Transverse colon (tissue), 4 donors: Measurements from ENCODE around the gene SCMH1. TPM values are rescaled to one million over a fixed set of nuclear protein-coding genes. Genes with fewer than 3 reads are reported as not detected.
"Not testable (repeated sequence)": the region's sequence is repeated elsewhere in the genome, so short reads cannot be mapped to it uniquely, and the experiment has no call there.

Experiments used
- DNase-seq: peaks from one replicate; pipeline ENCODE4 v3.0.0-alpha.2; 2019
- H3K27ac ChIP-seq, 4 donors: fragments of 200-600 bp; sonication (generic); 2 replicates each; pipeline ENCODE4 v1.5.1; 2016 to 2018; ENCODE audit warnings: inconsistent platforms in 4 of 4
- H3K27me3 ChIP-seq: fragments of 200-600 bp; sonication (generic); 2 replicates; pipeline ENCODE4 v1.5.1; 2017; ENCODE audit warnings: inconsistent platforms
- H3K36me3 ChIP-seq, 4 donors: fragments of 200-600 bp; sonication (generic); 2 replicates each; pipeline ENCODE4 v1.5.1; 2017 to 2019; ENCODE audit warnings: inconsistent platforms in 4 of 4
- H3K4me1 ChIP-seq, 4 donors: fragments of 200-600 bp; sonication (generic); 2 replicates each; pipeline ENCODE4 v1.5.1; 2017 to 2020; ENCODE audit warnings: inconsistent platforms in 4 of 4
- H3K4me3 ChIP-seq, 4 donors: fragments of 200-600 bp; sonication (generic); 1 replicate in 1 of 4; 2 replicates in 3 of 4; pipeline versions ENCODE4 v1.5.1 to v1.6.1; 2017 to 2019; ENCODE audit warnings: inconsistent platforms in 4 of 4
- H3K9me3 ChIP-seq, 2 donors: fragments of 200-600 bp; sonication (generic); 2 replicates each; pipeline ENCODE4 v1.5.1; 2017 to 2019; ENCODE audit warnings: inconsistent platforms in 2 of 2
- EP300 ChIP-seq: sonication (generic); formaldehyde crosslinking; IDR thresholded peaks from one replicate; pipeline ENCODE4 v1.6.1; 2017; ENCODE audit warnings: antibody characterized with exemption, low read depth
- POLR2A ChIP-seq: fragments of 450-650 bp; IDR thresholded peaks from one replicate; pipeline ENCODE4 v1.6.1; 2016; ENCODE audit warnings: antibody characterized with exemption, mild to moderate bottlenecking, moderate library complexity
- POLR2AphosphoS5 ChIP-seq, 3 donors: sonication (generic); formaldehyde crosslinking; IDR thresholded peaks; one replicate each; pipeline ENCODE4 v1.6.1; 2016; ENCODE audit warnings: antibody characterized with exemption in 3 of 3
- WGBS, 2 donors: methylation state at CpG; one replicate each; pipeline ENCODE4 v1.1.5; 2018; ENCODE audit warnings: low coverage in 1 of 2; 5-methylcytosine and 5-hydroxymethylcytosine counted together
- in situ Hi-C, 4 donors: fragments of 200-750 bp; cut with MboI; loops; one replicate each; pipeline versions ENCODE4 v1.15.0 to v1.15.1; 2017; ENCODE audit warnings: low sequenced_read_pairs in 3 of 4, low pct_ligation_motif_present in 1 of 4, low pct_unique_long_range_greater_than_20kb in 1 of 4
- intact Hi-C: fragments of 100-400 bp; cut with DNase I; formaldehyde crosslinking; loops from one replicate; pipeline ENCODE4 v1.15.1; 2023; ENCODE audit warnings: low total_unique reads
- total RNA-seq, 4 donors: library from RNA; depleted of rRNA; stranded (reverse); fragments of >200 nt; gene quantifications; one replicate each; pipeline ENCODE4 v1.1.0, GENCODE V29; 2016
- TF ChIP-seq, protein P1 (sequence below), 5 experiments: fragments of 200-600 bp in 3 of 5; fragments of 450-650 bp in 2 of 5; sonication (generic) in 3 of 5; IDR thresholded peaks; 1 replicate in 2 of 5; 2 replicates in 3 of 5; pipeline ENCODE4 v1.5.1; 2016 to 2017; ENCODE audit warnings: antibody characterized with exemption in 5 of 5, inconsistent platforms in 3 of 5, mild to moderate bottlenecking in 2 of 5, moderate library complexity in 1 of 5

The SCMH1 gene
- total RNA-seq, 4 donors from 2014 or later: 24.5 to 66.8 (median 49.1) TPM

- H3K27me3 ChIP-seq: no peaks in the 10 kb centered on the region
- TF ChIP-seq POLR2A: no peak
- TF ChIP-seq EP300: no peak
- TF ChIP-seq, protein P1, sequence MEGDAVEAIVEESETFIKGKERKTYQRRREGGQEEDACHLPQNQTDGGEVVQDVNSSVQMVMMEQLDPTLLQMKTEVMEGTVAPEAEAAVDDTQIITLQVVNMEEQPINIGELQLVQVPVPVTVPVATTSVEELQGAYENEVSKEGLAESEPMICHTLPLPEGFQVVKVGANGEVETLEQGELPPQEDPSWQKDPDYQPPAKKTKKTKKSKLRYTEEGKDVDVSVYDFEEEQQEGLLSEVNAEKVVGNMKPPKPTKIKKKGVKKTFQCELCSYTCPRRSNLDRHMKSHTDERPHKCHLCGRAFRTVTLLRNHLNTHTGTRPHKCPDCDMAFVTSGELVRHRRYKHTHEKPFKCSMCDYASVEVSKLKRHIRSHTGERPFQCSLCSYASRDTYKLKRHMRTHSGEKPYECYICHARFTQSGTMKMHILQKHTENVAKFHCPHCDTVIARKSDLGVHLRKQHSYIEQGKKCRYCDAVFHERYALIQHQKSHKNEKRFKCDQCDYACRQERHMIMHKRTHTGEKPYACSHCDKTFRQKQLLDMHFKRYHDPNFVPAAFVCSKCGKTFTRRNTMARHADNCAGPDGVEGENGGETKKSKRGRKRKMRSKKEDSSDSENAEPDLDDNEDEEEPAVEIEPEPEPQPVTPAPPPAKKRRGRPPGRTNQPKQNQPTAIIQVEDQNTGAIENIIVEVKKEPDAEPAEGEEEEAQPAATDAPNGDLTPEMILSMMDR (IDR thresholded peaks at IDR 0.05): no peak
- TF ChIP-seq POLR2AphosphoS5 (IDR thresholded peaks at IDR 0.05): no peak
- no peak for DNase-seq
- no peak overlapping the region for H3K4me3 ChIP-seq
- WGBS, 2 donors: 85 to 100% methylated on average over 1 of the region's 1 CpG
- peaks cover 0 to 5% (median 1%) of the 10 kb centered on the region in 4 donors for H3K4me1 ChIP-seq
- H3K36me3 ChIP-seq: no peaks in the 10 kb centered on the region
- no peaks in the 10 kb centered on the region for H3K9me3 ChIP-seq
- in situ Hi-C loops (no loop called here), intact Hi-C loops (no loop called here)
- H3K27ac ChIP-seq: no peak overlapping the region
Measured at GRCh38 chr1:41213341-41213740, 28.8 kb downstream of the SCMH1 start.

DNA sequence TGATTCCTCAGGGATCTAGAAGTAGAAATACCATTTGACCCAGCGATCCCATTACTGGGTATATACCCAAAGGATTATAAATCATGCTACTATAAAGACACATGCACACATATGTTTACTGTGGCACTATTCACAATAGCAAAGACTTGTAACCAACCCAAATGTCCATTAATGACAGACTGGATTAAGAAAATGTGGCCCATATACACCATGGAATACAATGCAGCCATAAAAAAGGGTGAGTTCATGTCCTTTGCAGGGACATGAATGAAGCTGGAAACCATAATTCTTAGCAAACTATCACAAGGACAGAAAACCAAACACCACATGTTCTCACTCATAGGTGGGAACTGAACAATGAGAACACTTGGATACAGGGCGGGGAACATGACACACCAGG lies 30.5 kb downstream of the SCMH1 start:
- DNase-seq, H3K27ac ChIP-seq, in situ Hi-C loops, H3K4me3 ChIP-seq, intact Hi-C loops, H3K4me1 ChIP-seq, H3K9me3 ChIP-seq, H3K36me3 ChIP-seq, H3K27me3 ChIP-seq: not testable (repeated sequence)
- 94 to 98% methylated on average over 2 of the region's 2 CpGs for WGBS, 2 donors

DNA sequence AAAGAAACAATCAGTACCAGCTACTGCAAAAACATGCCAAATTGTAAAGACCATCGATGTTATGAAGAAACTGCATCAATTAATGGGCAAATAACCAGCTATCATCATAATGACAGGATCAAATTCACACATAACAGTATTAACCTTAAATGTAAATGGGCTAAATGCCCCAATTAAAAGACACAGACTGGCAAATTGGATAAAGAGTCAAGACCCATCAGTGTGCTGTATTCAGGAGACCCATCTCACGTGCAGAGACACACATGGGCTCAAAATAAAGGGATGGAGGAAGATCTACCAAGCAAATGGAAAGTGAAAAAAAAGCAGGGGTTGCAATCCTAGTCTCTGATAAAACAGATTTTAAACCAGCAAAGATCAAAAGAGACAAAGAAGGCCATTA lies 35.1 kb downstream of the SCMH1 start:
- H3K4me1 ChIP-seq, H3K9me3 ChIP-seq, H3K4me3 ChIP-seq, DNase-seq, intact Hi-C loops, H3K27me3 ChIP-seq, H3K36me3 ChIP-seq, H3K27ac ChIP-seq, in situ Hi-C loops: not testable (repeated sequence)
- 95 to 100% methylated on average over 2 of the region's 2 CpGs for WGBS, 2 donors

- Histone ChIP-seq H3K9me3 (no peaks in the 10 kb centered on the region), H3K4me3 (no peak overlapping the region), H3K27me3 (no peaks in the 10 kb centered on the region), H3K36me3 (no peaks in the 10 kb centered on the region), H3K27ac (no peak overlapping the region), H3K4me1 (no peaks in the 10 kb centered on the region)
- TF ChIP-seq EP300: no peak
- TF ChIP-seq POLR2A: no peak
- TF ChIP-seq, protein P1 (IDR thresholded peaks at IDR 0.05): no peak
- WGBS, 2 donors: 84 to 87% methylated on average over 3 of the region's 3 CpGs
- no peak for DNase-seq
- in situ Hi-C loops (no loop called here), intact Hi-C loops (no loop called here)
Measured at GRCh38 chr1:41200728-41201127, 41.4 kb downstream of the SCMH1 start.

DNA sequence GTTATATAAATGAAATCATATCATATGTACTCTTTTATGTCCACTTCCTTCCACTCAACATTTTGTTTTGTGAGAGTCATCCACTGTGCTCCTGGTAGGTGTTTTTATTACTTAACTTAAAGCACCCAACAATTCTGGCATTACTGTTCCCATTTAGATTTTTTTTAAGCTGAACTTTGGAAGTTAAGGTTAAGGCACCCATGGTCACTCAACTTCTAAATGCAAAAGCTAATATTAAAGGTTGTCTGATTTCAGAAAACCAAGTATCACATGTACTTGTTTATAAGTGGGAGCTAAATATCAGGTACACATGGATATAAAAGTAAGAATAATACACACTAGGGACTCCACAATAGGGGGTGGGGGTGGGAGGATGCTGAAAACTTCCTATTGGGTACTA lies 42.7 kb downstream of the SCMH1 start:
- no peaks in the 10 kb centered on the region for H3K36me3 ChIP-seq
- H3K27me3 ChIP-seq: no peaks in the 10 kb centered on the region
- no peak for TF ChIP-seq EP300
- TF ChIP-seq, protein P1 (IDR thresholded peaks at IDR 0.05): no peak
- TF ChIP-seq POLR2AphosphoS5 (IDR thresholded peaks at IDR 0.05): no peak
- TF ChIP-seq POLR2A: no peak
- in situ Hi-C loops: no loop called here
- no peaks in the 10 kb centered on the region for H3K9me3 ChIP-seq
- H3K4me3 ChIP-seq: no peak overlapping the region
- intact Hi-C loops: no loop called here
- no peak overlapping the region for H3K27ac ChIP-seq
- no peak for DNase-seq
- no peaks in the 10 kb centered on the region for H3K4me1 ChIP-seq
